GM18867 (cell line): ENCODE results near the gene CAPN15.
"Not testable (repeated sequence)": the region's sequence is repeated elsewhere in the genome, so short reads cannot be mapped to it uniquely, and the experiment has no call there.

ENCODE experiments used
- ATAC-seq: cut with Tn5 transposase; IDR thresholded peaks from one replicate; pipeline ENCODE4 v1.9.1; 2021; ENCODE audit warnings: mild to moderate bottlenecking, moderate library complexity; ENCODE audit not compliant: unreplicated experiment

The CAPN15 gene

GRCh38 chr16:589658-590187, 62.2 kb downstream of the CAPN15 start, which contains the start of gene RAB40C:
Gene RAB40C (plus strand): TSS chr16:590066. CDS start chr16:590292, 226 bp downstream.
- ATAC-seq: peak; percentile 74

GRCh38 chr16:590188-590814, 62.8 kb downstream of the CAPN15 start:
- ATAC-seq: no peak

DNA sequence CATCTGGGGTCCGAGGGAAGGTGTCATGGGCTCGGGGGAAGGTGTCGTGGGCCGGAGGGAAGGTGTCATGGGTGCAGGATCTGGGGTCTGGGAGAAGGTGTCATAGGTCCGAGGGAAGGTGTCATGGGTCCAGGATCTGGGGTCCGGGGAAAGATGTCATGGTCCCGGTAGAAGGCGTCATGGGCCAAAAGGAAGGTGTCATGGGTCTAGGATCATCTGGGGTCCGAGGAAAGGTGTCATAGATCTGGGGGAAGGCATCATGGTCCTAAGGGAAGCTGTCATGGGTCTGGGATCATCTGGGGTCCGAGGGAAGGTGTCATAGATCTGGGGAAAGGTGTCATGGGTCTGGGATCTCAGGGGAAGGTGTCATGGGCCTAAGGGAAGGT, 63.3 kb downstream of the CAPN15 start:
- ATAC-seq: no peak

DNA sequence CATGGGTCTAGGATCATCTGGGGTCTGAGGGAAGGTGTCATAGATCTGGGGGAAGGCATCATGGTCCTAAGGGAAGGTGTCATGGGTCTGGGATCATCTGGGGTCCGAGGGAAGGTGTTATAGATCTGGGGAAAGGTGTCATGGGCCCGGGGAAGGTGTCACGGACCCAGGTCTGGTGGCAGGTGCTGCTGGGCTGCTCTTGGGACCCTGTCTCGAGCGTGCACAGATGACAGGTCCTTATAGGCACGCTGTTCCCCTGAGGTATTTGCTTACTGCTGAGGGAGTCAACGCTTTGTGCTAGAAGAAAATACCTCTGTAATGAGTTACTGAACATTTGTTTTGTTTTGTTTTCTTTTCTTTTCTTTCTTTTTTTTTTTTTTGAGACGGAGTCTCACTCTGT, 63.7 kb downstream of the CAPN15 start:
- ATAC-seq: no peak

GRCh38 chr16:591892-592517, 64.5 kb downstream of the CAPN15 start:
- no peak for ATAC-seq

- ATAC-seq: no peak
These were observed 65.2 kb downstream of the CAPN15 start for GRCh38 chr16:592518-593306.

DNA sequence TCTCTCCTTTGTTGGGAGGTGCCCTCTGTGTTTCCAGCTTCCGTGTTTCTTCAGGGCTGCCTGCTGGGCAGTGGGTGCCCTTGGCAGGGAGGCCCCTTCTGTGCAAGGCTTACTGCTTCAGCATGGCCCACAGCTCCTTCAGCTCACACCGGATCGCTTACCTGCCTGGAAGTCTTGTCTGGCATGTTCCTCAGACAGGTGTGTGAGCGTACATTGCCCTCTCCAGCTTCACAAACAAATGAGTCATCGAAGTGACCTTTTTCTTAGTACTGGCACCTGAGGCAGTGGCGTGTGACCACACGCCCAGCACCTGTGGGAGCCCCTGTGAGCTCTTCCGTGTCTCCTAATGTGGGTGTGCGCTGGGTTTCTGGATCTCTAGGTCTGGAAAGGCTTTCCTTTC, 65.9 kb downstream of the CAPN15 start:
- ATAC-seq: no peak

DNA sequence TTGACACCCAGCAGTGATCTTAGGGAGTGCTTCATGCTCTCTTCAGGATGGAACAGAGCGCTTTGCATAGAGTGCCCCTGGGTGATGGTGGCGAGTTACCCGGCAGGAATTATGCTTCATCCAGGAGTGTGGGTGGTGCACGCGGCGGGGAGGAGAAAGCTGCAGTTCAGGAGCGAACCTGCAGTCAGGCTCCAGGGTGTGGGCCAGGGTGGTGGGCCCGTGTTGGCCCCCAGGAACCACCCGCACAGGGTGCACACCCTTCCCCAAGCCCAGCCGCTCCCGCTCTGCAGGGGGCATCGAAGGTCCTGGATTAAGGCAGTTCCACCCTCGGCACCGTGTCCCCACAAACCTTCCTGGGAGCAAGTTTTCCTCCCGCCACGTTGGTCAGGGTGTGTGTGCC, 66.3 kb downstream of the CAPN15 start:
- no peak for ATAC-seq

GRCh38 chr16:595094-595528, 67.6 kb downstream of the CAPN15 start:
- no peak for ATAC-seq

DNA sequence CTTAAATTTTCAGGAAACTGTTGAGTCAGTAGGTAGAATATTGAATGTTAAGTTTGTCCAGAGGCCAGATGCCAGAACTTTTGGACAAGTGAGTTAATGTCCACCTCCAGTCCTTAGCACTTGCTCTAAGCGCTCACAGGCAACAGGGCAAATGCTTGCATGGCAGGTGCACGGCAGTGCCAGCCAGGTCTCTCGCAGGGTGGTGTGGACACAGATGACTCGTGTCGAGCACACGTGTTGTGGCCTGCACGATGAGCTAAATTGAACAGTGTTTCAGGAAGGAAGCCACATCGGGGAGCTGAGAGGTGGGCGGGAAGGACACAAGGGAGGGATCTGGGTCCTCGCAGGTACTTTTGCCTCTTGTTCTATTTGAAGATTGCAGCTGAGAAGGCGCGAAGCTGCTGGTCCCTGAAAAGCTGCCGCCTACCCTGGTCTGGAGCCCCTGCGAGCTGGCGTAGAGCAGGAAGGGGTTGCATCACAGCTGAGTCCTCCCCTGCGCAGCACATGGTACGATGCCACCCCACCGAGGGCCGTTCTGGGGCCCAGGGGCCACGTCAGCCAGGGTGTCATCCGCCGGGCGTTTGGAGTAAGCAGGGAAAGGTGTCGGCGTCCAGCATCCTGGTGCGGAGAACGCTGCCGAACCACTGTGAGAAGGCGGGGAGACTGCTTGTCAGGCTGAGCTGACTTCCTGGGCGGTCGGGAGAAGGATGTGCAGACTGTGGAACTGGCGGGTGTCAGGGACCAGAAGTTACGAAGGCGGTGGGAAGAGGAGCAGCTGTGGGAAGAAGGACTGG, 68.6 kb downstream of the CAPN15 start:
- no peak for ATAC-seq

DNA sequence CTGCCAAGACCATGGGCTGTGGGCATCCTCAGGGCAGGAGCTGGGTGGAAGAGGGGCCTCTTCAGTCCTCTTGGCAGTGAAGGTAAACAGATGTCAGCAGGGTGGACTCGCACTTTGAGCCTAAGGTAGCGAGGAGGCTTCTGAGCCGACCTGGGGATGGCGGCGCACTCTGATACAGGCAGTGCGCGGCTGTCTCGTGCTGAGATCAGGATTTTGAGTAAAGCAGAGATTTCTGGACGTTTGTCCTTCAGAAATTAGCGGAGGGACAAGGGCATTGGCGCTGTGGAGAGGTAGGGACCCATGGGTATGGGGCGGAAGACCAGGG, 69.2 kb downstream of the CAPN15 start:
- no peak for ATAC-seq

GRCh38 chr16:597655-598054, 70.1 kb downstream of the CAPN15 start:
- not testable (repeated sequence) for ATAC-seq

GRCh38 chr16:598823-599739, 71.6 kb downstream of the CAPN15 start:
- ATAC-seq: no peak

DNA sequence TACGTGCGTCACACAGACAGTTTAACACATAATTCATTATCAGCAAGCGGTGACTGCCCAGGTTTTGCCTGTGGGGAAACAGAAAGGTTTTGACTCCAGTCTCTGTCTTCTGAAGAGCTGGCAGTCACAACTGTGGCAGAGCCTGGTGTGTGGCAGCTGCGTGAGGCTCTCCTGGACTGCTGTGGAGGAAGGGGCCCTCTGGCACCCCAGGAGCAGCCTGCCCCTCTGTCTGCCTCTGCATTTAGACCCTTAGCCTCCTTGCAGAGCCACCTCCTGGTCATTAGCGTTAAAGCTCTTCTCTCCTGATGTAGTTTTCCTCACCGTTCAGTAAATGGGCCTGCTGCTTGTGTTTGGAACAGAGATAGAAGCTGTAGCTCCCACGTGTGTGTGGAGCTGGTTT, 73.3 kb downstream of the CAPN15 start:
- ATAC-seq: no peak

- no peak for ATAC-seq
These were observed 76.4 kb downstream of the CAPN15 start for GRCh38 chr16:603933-604332.
